Measurements from ENCODE around the gene CREB5. TPM values are rescaled to one million over a fixed set of nuclear protein-coding genes. Genes with fewer than 3 reads are reported as not detected.

CREB5 gene
- total RNA-seq, 4 donors from 2014 or later = 0.90 to 10.1 (median 4.9) TPM

- no peaks in the 10 kb centered on the region for H3K27me3 ChIP-seq
- ATAC-seq = no peak
- no peaks in the 10 kb centered on the region for H3K4me1 ChIP-seq
- no peak overlapping the region for H3K27ac ChIP-seq
- H3K9me3 ChIP-seq = no peaks in the 10 kb centered on the region
- DNase-seq = no peak
- no peak for TF ChIP-seq POLR2A (IDR thresholded peaks at IDR 0.05)
- no peak for TF ChIP-seq CTCF (IDR thresholded peaks at IDR 0.05 in 4 of 5, conservative IDR thresholded peaks at IDR 0.05 in 1 of 5)
- in situ Hi-C loops (cut with MboI; ENCODE audit: low sequenced_read_pairs in 4 of 4) (no loop called here), intact Hi-C loops (cut with DNase I; ENCODE audit: low total_unique reads) (no loop called here)
- H3K4me3 ChIP-seq = no peak overlapping the region
- H3K36me3 ChIP-seq = no peaks in the 10 kb centered on the region
Observed at GRCh38 chr7:28458732-28459131, 46.4 kb downstream of the CREB5 start.

GRCh38 chr7:28459306-28459705 is 47.0 kb downstream of the CREB5 start:
- in situ Hi-C loops (cut with MboI; ENCODE audit: low sequenced_read_pairs in 4 of 4) = no loop called here

GRCh38 chr7:28465697-28466096 is 53.4 kb downstream of the CREB5 start:
- Histone ChIP-seq H3K4me1 (no peaks in the 10 kb centered on the region), H3K27ac (no peak overlapping the region), H3K9me3 (no peaks in the 10 kb centered on the region), H3K27me3 (no peaks in the 10 kb centered on the region), H3K4me3 (no peak overlapping the region), H3K36me3 (no peaks in the 10 kb centered on the region)
- in situ Hi-C loops (cut with MboI; ENCODE audit: low sequenced_read_pairs in 4 of 4) = no loop called here
- TF ChIP-seq POLR2A (IDR thresholded peaks at IDR 0.05) = no peak
- TF ChIP-seq CTCF (IDR thresholded peaks at IDR 0.05 in 4 of 5, conservative IDR thresholded peaks at IDR 0.05 in 1 of 5) = no peak
- intact Hi-C loops (cut with DNase I; ENCODE audit: low total_unique reads) = no loop called here
- ATAC-seq (no peak), DNase-seq (no peak)

More at GRCh38 chr7:28459306-28459705, 47.0 kb downstream of the CREB5 start:
- Histone ChIP-seq H3K27ac (no peak overlapping the region), H3K4me1 (no peaks in the 10 kb centered on the region), H3K27me3 (no peaks in the 10 kb centered on the region), H3K36me3 (no peaks in the 10 kb centered on the region), H3K9me3 (no peaks in the 10 kb centered on the region), H3K4me3 (no peak overlapping the region)
- TF ChIP-seq CTCF (IDR thresholded peaks at IDR 0.05 in 4 of 5, conservative IDR thresholded peaks at IDR 0.05 in 1 of 5) (no peak), POLR2A (IDR thresholded peaks at IDR 0.05) (no peak)
- ATAC-seq (no peak), DNase-seq (no peak)
- intact Hi-C loops (cut with DNase I; ENCODE audit: low total_unique reads) = no loop called here

- H3K4me3 ChIP-seq = no peak overlapping the region
- H3K27ac ChIP-seq = no peak overlapping the region
- TF ChIP-seq POLR2A (IDR thresholded peaks at IDR 0.05) (no peak), CTCF (IDR thresholded peaks at IDR 0.05 in 4 of 5, conservative IDR thresholded peaks at IDR 0.05 in 1 of 5) (no peak)
- intact Hi-C loops (cut with DNase I; ENCODE audit: low total_unique reads) (no loop called here), in situ Hi-C loops (cut with MboI; ENCODE audit: low sequenced_read_pairs in 4 of 4) (no loop called here)
- DNase-seq (no peak), ATAC-seq (no peak)
- H3K36me3 ChIP-seq = no peaks in the 10 kb centered on the region
- no peaks in the 10 kb centered on the region for H3K9me3 ChIP-seq
- no peaks in the 10 kb centered on the region for H3K4me1 ChIP-seq
- H3K27me3 ChIP-seq = no peaks in the 10 kb centered on the region
Observed at GRCh38 chr7:28466341-28466740, 54.0 kb downstream of the CREB5 start.

- ATAC-seq (no peak), DNase-seq (no peak)
- no peaks in the 10 kb centered on the region for H3K4me1 ChIP-seq
- H3K36me3 ChIP-seq = no peaks in the 10 kb centered on the region
- intact Hi-C loops (cut with DNase I; ENCODE audit: low total_unique reads) = no loop called here
- H3K9me3 ChIP-seq = no peaks in the 10 kb centered on the region
- H3K27ac ChIP-seq = no peak overlapping the region
- in situ Hi-C loops (cut with MboI; ENCODE audit: low sequenced_read_pairs in 4 of 4) = no loop called here
- no peak overlapping the region for H3K4me3 ChIP-seq
- no peaks in the 10 kb centered on the region for H3K27me3 ChIP-seq
- TF ChIP-seq POLR2A (IDR thresholded peaks at IDR 0.05) = no peak
- TF ChIP-seq CTCF (IDR thresholded peaks at IDR 0.05 in 4 of 5, conservative IDR thresholded peaks at IDR 0.05 in 1 of 5) = no peak
Observed at GRCh38 chr7:28466885-28467284, 54.6 kb downstream of the CREB5 start.

Measured in gastrocnemius medialis (tissue), 4 donors.